NCI-H146 treated with DMSO at 0.1 percent for 48 hours (cell line): ENCODE measurements around the gene DLGAP1.
"Not testable (repeated sequence)": the region's sequence is repeated elsewhere in the genome, so short reads cannot be mapped to it uniquely, and the experiment has no call there.

ENCODE experiments used
- DNase-seq: peaks from one replicate; lab custom pipeline; 2025; ENCODE audit not compliant: unreplicated experiment; lab: John Stamatoyannopoulos, UW

The DLGAP1 gene

GRCh38 chr18:3597409-3598357, 857.4 kb downstream of the DLGAP1 start:
- DNase-seq: no peak

GRCh38 chr18:3596637-3597384, 858.3 kb downstream of the DLGAP1 start:
- peak; percentile 63 for DNase-seq

GRCh38 chr18:3596324-3596636, 858.8 kb downstream of the DLGAP1 start:
- peak; percentile 50 for DNase-seq

GRCh38 chr18:3595369-3596273, 859.5 kb downstream of the DLGAP1 start:
- peak; percentile 85 for DNase-seq

- DNase-seq: no peak
These were observed 860.2 kb downstream of the DLGAP1 start for GRCh38 chr18:3594760-3595368.

GRCh38 chr18:3593904-3594759, 861.0 kb downstream of the DLGAP1 start:
- peak; percentile 99 for DNase-seq

GRCh38 chr18:3593381-3593903, 861.7 kb downstream of the DLGAP1 start:
- peak; percentile 92 for DNase-seq

- DNase-seq: no peak
These were observed 862.2 kb downstream of the DLGAP1 start for GRCh38 chr18:3592864-3593263.

- no peak for DNase-seq
These were observed 864.9 kb downstream of the DLGAP1 start for GRCh38 chr18:3590096-3590630.

- DNase-seq: peak; percentile 66
These were observed 869.2 kb downstream of the DLGAP1 start for GRCh38 chr18:3585656-3586509.

GRCh38 chr18:3584897-3585460, 870.1 kb downstream of the DLGAP1 start:
- DNase-seq: no peak

GRCh38 chr18:3584266-3584861, 870.7 kb downstream of the DLGAP1 start:
- DNase-seq: no peak

- DNase-seq: no peak
These were observed 871.2 kb downstream of the DLGAP1 start for GRCh38 chr18:3583873-3584247.

GRCh38 chr18:3583106-3583872, 871.8 kb downstream of the DLGAP1 start:
- not testable (repeated sequence) for DNase-seq

GRCh38 chr18:3581890-3582289, 873.2 kb downstream of the DLGAP1 start:
- no peak for DNase-seq

GRCh38 chr18:3580523-3581025, 874.5 kb downstream of the DLGAP1 start:
- DNase-seq: not testable (repeated sequence)

GRCh38 chr18:3579701-3580100, 875.4 kb downstream of the DLGAP1 start:
- DNase-seq: no peak
